ENCODE measurements around the gene ZNF444. TPM values are rescaled to one million over a fixed set of nuclear protein-coding genes. Genes with fewer than 3 reads are reported as not detected.

Gene ZNF444
- total RNA-seq, 2 experiments from 2014 or later: 22.0 to 25.3 TPM

- H3K9me2 ChIP-seq (ENCODE audit: insufficient read depth, low read length): no peaks in the 10 kb centered on the region
- TF ChIP-seq CTCF (conservative IDR thresholded peaks at IDR 0.05; ENCODE audit: low read length) (no peak), EZH2phosphoT487 (IDR thresholded peaks at IDR 0.05; ENCODE audit: borderline replicate concordance, low read depth, low read length) (no peak)
- no peak overlapping the region for H3K4me3 ChIP-seq (ENCODE audit: low read depth, low read length, poor library complexity, severe bottlenecking)
- no peak overlapping the region for H2AFZ ChIP-seq (ENCODE audit: low read length)
- CTCF ChIA-PET (ENCODE audit: unreplicated experiment): no interaction called here
- BruUV-seq (replicated peaks): no TSS peak
- intact Hi-C loops (cut with micrococcal nuclease; ENCODE audit: unreplicated experiment): no loop called here
- DNase-seq (ENCODE audit: low spot score): no peak
- no peaks in the 10 kb centered on the region for H3K79me2 ChIP-seq (ENCODE audit: insufficient read depth, low read depth, low read length)
- POLR2A ChIA-PET: no interaction called here
- no peaks in the 10 kb centered on the region for H3K9me3 ChIP-seq (ENCODE audit: low read length)
- no peak overlapping the region for H3K27ac ChIP-seq (ENCODE audit: low read depth, low read length, poor library complexity, severe bottlenecking)
- no peaks in the 10 kb centered on the region for H3K4me1 ChIP-seq (ENCODE audit: insufficient read depth, low read length, poor library complexity, severe bottlenecking)
- no peaks in the 10 kb centered on the region for H4K20me1 ChIP-seq (ENCODE audit: insufficient read depth, low read length)
- H3K36me3 ChIP-seq (ENCODE audit: insufficient read depth, low read length): no peaks in the 10 kb centered on the region
- no peak overlapping the region for H3K4me2 ChIP-seq (ENCODE audit: low read length)
These were observed 35.8 kb downstream of the ZNF444 start for GRCh38 chr19:56176881-56177280.

DNA sequence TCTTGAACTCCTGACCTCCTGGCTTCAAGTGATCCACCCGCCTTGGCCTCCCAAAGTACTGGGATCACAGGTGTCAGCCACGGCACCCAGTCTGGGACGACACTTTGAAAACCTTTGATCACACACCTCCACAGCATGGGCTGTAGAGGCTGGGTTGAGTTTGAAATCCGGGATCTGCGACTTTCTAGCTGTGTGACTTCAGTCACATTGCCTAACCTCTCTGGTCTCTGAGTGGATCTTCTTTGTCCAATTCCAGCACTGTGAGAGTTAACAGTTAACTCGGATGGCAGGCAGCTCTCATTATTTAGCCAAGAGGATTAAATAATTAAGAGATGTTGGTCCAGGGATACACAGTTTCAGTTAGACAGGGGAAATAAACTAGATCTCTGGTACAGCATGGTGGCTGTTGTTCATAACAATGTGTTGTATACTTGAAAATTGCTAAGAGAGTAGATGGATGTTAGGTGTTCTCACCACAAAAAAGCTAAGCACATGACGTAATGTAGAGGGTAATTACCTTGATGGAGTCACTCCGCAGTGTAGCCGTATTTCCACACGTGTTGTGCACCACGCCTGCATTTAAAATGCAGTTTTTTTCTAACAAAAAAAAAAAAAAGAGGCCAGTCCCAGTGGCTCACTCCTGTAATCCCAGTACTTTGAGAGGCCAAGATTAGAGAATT, 36.6 kb downstream of the ZNF444 start:
- POLR2A ChIA-PET: no interaction called here
- BruUV-seq (replicated peaks): no TSS peak
- CTCF ChIA-PET (ENCODE audit: unreplicated experiment): no interaction called here

More for the DNA sequence above, 36.6 kb downstream of the ZNF444 start:
- Histone ChIP-seq H3K36me3 (ENCODE audit: insufficient read depth, low read length) (no peaks in the 10 kb centered on the region), H2AFZ (ENCODE audit: low read length) (no peak overlapping the region), H3K4me2 (ENCODE audit: low read length) (no peak overlapping the region), H3K4me3 (ENCODE audit: low read depth, low read length, poor library complexity, severe bottlenecking) (no peak overlapping the region), H3K79me2 (ENCODE audit: insufficient read depth, low read depth, low read length) (no peaks in the 10 kb centered on the region), H3K9me2 (ENCODE audit: insufficient read depth, low read length) (no peaks in the 10 kb centered on the region), H3K27ac (ENCODE audit: low read depth, low read length, poor library complexity, severe bottlenecking) (no peak overlapping the region), H3K4me1 (ENCODE audit: insufficient read depth, low read length, poor library complexity, severe bottlenecking) (no peaks in the 10 kb centered on the region), H4K20me1 (ENCODE audit: insufficient read depth, low read length) (no peaks in the 10 kb centered on the region), H3K9me3 (ENCODE audit: low read length) (no peaks in the 10 kb centered on the region)
- TF ChIP-seq CTCF (conservative IDR thresholded peaks at IDR 0.05; ENCODE audit: low read length) (no peak), EZH2phosphoT487 (IDR thresholded peaks at IDR 0.05; ENCODE audit: borderline replicate concordance, low read depth, low read length) (no peak)
- intact Hi-C loops (cut with micrococcal nuclease; ENCODE audit: unreplicated experiment): no loop called here
- DNase-seq (ENCODE audit: low spot score): no peak
